Measurements from ENCODE around the gene BIRC5.

Gene BIRC5

DNA sequence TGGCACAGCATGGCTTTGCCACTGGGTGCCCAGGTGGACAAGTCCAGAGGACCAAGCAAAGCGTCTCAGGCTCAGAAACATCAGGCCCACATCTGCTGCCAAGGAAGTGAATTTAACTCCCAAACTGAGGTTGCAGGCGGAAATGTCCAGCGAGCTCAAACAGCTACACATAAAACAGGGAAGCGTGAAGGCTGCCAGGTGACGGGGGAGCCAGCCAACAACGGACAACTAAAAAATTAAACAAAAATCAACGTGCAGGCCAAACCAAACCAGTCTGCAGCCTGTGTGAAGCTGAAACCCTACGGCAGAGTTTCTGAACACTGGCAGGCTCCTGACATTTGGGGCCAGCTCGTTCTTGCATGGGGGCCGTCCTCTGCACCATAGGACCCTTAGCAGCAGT lies 29.7 kb upstream of the BIRC5 start:
- no peak for DNase-seq

DNA sequence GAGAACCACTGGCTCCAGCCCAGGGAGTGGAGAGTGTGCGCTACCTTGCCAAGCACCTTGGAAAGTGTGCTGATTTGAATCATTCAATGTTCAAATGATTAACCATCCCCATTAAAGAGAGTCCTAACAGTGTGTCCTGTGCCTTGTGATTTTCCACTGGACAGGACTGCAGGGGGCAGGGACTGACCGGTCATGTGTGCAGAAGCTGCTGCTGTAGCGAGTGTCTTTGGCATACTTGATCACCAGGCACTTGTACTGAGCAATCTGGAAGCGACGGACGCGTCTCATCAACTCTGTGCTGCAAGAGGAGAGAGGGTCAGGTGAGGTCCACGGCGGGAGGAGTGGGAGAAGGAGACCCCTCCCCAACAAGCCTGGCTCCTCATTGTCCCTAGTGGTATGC lies 29.2 kb upstream of the BIRC5 start:
- DNase-seq = no peak

DNA sequence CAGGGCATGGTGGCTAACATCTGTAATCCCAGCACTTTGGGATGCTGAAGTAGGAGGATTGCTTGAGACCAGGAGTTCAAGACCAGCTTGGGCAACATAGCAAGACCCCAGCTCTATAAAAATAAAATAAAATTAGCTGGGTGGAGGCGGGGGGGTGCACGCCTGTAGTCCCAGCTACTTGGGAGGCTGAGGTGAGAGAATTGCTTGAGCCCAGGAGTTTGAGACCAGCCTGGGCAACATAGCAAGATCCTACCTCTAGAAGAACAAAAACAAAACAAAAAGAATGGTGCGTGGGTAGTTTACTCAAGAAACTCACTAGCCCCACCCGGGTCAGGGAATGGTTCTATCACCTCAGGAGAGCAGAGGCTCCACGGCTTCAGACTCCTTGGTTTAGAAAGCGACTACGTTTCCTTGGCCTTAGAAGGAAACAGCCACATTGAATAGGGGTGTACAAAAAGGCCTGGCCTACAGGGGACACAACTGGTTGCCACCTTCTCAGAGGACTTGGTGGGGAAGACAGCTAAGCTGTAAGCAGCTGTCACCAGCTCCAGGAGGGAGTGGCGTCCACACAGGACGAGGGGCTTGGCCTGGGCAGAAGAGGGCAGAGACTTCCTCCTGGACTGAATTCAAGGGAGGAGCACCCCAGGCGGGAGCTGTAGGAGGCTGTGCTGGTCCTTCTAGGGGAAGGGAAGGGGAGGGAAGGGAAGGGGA lies 27.9 kb upstream of the BIRC5 start:
- no peak for DNase-seq

DNA sequence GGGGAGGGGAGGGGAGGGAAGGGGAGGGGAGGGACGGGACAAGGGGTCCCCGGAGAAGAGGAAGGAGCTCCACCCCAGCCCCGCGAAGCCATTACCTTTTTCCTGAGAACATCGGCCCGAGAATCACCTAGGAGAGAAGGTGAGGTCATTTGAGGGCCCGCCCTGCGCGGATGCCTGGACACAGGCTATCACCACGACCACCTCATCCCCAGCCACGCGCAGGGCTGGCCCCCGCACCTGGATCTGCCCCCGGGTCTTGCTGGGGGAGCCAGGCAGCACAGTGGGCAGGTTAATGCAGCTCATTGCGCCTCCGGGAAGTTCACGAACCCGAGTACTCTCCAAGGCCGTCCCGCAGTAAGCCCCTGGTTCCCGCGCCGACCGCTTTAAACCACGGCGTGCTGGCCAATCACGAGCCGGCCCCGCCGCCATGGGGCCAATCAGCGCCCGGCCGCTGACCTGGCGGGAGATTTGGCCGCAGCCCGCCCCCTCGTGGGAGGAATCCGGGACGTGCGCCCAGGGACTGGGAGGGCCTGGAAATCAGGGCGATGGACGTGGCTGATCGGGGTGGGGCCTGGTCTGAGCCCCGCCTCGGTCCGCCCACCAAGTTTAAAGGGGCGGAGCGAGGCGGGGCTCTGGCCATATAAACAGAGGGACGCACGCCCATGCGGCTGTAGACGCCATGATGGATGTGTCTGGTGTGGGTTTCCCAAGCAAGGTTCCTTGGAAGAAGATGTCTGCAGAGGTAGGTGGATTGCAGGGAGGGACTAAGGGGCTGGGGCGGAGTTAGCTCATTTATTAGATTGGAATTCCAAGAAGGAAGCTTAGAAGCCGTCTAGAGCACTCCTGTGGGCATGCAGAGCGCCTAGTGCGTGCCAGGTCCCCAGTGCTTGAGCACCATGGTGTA lies 27.1 kb upstream of the BIRC5 start, which contains the start of the genes AFMID and TK1:
Gene AFMID, plus strand, starts transcription at position 671 of the 904 bp plus-strand sequence. Its CDS starts 9 bp downstream, at position 680.
Gene TK1, minus strand, starts transcription at position 361 of the 904 bp plus-strand sequence. Its CDS starts 58 bp downstream, at position 303.
- peak; percentile 86 for DNase-seq

DNA sequence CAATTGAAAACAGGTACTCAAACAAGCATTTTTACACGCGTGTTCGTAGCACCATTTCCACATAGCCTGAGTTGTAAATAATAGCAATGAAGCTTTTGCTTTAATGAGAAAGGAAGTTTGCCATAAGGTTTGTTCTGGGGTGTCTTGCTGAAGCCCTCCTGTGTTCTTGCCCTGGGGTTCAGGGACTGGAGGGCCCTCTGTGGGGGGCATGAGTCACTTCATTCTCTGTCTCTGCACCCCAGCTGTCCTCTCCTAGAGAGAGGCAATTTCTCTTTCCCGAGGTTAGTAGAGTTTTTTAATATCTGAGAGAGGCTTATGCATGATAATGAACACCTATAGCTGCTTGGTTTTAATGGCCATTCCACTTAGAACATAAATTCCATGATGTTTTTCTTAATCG lies 17.3 kb upstream of the BIRC5 start:
- no peak for DNase-seq

DNA sequence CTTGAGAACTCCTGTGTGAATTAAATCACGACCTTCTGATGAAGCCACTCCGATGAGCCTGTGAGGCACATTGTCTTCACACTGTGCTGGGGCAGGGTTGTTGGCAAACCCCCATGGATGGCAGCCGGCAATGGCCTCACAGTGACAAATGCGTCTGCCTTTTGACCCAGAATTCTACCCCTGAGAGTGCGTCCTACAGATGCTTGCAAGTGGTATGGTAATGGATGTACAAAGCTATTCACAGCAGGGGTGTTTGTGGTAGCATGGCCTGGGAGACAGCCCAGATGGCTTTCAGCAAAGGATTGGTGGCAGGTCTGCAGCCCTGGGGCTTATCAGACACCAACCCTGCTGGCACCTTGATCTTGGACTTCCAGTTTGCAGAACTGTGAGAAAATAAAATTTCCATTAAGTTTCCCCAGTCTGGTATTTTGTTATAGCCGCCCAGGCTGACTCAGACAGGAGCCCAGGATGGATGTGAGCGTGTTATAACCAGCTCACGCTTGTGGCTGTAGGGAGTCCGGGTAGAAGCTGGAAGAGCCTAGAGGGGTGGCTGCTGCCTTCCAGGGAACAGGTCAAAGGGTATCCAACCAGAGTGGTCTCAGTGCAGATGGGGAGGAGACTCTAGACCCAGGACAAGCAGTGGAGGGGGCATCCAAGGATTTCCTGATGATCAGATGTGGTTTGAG lies 16.8 kb upstream of the BIRC5 start:
- no peak for DNase-seq

DNA sequence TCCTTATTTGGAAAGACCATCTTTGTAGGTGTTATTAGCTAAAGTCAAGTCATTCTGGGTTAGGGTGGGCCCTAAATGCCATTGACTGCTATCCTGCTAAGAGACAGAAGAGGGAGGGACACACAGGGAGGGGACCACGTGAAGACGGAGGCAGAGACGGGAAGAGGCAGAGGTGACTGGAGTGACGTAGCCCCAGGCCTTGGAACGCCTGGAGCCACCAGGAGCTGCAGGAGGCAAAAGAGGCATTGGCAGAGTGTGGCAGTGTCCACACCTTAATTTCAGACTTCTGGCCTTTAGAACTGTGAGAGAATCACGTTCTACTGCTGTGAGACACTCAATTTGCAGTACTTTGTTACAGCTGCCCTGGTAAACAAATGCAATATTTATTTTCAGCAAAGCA lies 13.6 kb upstream of the BIRC5 start:
- no peak for DNase-seq

DNA sequence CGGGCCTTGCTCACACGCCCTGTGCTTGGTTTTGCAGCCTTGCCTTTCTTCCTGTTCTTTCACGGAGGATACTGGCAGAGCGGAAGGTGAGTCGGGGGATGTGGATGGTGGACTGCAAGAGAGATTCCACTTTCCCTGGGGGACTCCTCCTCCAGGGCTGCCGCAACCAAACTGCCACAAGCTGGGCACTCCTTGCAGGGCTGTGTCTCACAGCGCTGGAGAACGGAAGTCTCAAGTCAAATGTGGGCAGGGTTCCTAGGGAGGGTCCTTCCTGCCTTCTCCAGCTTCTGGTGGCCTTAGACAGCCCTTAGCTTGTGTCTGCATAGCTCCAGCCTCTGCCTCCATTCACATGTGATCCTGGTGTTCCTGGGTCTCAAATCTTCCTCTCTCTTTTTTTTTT lies 11.4 kb upstream of the BIRC5 start:
- DNase-seq = no peak

DNA sequence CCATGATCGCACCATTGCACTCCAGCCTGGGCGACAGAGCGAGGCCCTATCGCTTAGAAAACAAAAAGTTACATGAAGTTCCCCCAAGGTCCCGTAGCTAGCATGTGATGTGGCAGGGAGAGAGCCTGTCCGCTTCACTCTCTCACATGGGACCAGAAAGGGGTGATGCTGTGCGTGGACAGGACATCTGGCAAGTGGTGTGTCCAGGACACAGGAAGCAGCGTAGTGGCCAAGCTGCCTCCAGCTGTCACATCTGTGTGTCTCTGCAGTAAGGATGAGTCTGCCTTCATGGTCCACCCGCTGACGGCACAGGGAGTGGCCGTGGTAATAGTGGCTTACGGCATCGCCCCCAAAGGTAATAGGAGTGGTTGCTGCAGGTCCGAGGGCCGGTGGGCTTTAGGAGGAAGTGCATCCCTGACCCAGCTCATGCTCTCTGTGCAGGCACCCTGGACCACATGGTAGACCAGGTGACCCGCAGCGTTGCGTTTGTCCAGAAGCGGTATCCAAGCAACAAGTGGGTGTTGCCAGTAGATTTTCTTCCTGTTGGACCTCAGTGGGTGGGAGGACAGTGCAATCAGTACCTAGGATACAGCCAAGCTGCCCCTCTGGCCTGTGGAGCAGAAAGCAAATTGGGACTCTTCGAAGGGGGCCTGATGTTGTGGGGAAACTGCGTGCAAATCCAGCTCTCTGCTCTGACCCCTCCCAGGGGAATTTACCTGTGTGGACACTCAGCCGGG lies 9.5 kb upstream of the BIRC5 start:
- DNase-seq = no peak

DNA sequence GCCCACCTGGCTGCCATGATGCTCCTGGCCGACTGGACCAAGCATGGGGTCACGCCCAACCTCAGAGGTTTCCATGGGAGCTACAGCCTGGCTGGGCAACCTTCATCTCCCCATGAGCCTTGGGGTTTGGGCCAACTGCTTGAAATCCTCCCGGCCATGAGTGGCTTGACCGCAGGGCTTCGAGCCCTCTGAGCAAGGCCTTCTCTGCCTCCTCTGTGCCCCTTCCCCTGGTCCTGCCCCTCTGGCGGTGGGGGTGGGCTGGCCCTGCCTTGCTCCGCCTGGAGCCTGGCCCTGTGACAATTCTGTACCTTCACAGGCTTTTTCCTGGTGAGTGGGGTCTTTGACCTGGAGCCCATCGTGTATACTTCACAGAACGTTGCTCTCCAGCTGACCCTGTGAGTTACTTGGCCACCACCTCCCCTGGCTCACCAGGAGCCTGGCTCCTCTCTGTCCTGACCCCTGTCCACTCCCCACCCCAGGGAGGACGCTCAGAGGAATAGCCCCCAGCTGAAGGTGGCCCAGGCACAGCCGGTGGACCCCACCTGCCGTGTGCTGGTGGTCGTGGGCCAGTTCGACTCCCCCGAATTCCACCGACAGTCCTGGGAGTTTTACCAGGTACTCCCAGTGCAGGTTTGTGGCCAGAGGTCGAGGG lies 8.8 kb upstream of the BIRC5 start:
- DNase-seq = no peak

DNA sequence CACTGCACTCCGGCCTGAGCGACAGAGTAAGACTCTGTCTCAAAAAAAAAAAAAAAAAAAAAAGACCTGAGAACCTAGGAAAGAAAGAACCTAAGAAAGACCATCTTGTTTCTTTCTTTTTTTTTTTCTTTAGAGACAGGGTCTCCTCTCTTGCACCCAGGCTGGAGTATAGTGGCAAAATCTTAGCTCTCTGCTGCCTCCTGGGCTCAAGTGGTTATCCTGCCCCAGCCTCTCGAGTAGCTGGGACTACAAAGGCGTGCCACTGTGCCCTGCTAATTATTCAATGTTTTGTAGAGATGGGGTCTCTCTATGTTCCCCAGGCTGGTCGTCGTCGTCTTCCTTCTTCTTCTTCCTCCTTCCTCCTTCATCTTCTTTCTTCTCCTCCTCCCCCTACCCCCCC lies 7.8 kb upstream of the BIRC5 start:
- DNase-seq = no peak

DNA sequence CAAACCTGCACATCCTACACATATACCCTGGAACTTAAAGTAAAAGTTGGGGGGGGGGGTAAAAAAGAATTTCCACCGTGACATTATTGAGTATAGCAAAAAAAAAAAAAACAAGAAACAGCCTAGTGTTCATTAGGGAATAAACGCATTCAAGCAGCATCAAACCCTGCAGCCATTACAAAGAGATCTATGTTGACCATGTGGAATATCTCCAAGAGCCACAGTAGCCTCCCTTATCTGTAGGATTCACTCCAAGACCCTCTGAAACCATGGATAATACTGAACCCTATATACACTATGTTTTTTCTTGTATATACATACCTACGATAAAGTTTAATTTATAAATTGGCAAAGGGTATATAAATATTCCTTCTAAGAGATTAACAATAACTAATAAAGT lies 5.6 kb upstream of the BIRC5 start:
- no peak for DNase-seq

DNA sequence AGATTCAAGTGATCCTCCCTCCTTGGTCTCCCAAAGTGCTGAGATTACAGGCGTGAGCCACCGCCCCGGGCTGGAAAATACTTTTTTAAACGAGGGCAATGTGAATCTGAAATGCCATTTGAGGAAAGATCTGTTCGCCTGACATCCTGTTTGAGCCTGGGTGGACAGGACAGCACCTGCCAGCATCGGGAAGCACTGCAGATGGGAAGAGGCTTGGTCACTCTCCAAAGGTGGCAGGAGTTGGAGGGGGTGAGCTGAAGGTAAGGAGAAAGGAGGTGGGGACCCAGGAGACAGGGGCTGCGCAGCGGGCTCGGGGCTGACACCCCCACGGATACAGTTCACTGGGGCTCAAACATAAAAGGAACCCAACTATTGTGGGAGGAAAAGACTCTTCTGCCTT lies 3.9 kb upstream of the BIRC5 start:
- DNase-seq = no peak

DNA sequence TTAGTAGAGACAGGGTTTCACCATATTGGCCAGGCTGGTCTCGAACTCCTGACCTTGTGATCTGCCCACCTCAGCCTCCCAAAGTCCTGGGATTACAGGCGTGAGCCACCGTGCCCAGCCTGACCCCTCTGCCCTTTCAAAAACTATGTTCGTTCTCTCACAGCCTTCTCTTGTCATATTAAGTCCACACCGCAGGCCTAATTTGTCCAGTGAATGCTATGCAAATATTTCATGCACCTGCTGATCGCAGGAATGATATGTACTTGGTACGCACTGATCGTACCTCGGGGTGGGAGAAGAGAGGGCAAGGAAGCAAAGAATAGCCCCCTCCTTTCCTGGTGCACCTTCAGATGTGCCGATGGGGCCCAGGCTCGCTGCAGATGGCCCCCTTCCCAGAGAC lies 3.0 kb upstream of the BIRC5 start:
- DNase-seq = no peak

DNA sequence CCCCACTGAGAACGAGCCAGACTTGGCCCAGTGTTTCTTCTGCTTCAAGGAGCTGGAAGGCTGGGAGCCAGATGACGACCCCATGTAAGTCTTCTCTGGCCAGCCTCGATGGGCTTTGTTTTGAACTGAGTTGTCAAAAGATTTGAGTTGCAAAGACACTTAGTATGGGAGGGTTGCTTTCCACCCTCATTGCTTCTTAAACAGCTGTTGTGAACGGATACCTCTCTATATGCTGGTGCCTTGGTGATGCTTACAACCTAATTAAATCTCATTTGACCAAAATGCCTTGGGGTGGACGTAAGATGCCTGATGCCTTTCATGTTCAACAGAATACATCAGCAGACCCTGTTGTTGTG lies 631 bp downstream of the BIRC5 start:
- DNase-seq = no peak

DNA sequence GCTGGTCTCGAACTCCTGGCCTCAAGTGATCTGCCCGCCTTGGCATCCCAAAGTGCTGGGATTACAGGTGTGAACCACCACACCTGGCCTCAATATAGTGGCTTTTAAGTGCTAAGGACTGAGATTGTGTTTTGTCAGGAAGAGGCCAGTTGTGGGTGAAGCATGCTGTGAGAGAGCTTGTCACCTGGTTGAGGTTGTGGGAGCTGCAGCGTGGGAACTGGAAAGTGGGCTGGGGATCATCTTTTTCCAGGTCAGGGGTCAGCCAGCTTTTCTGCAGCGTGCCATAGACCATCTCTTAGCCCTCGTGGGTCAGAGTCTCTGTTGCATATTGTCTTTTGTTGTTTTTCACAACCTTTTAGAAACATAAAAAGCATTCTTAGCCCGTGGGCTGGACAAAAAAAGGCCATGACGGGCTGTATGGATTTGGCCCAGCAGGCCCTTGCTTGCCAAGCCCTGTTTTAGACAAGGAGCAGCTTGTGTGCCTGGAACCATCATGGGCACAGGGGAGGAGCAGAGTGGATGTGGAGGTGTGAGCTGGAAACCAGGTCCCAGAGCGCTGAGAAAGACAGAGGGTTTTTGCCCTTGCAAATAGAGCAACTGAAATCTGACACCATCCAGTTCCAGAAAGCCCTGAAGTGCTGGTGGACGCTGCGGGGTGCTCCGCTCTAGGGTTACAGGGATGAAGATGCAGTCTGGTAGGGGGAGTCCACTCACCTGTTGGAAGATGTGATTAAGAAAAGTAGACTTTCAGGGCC lies 5.5 kb downstream of the BIRC5 start:
- DNase-seq = no peak

DNA sequence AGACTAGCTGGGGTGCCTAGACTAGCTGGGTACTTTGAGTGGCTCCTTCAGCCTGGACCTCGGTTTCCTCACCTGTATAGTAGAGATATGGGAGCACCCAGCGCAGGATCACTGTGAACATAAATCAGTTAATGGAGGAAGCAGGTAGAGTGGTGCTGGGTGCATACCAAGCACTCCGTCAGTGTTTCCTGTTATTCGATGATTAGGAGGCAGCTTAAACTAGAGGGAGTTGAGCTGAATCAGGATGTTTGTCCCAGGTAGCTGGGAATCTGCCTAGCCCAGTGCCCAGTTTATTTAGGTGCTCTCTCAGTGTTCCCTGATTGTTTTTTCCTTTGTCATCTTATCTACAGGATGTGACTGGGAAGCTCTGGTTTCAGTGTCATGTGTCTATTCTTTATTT lies 9.0 kb downstream of the BIRC5 start:
- no peak for DNase-seq

DNA sequence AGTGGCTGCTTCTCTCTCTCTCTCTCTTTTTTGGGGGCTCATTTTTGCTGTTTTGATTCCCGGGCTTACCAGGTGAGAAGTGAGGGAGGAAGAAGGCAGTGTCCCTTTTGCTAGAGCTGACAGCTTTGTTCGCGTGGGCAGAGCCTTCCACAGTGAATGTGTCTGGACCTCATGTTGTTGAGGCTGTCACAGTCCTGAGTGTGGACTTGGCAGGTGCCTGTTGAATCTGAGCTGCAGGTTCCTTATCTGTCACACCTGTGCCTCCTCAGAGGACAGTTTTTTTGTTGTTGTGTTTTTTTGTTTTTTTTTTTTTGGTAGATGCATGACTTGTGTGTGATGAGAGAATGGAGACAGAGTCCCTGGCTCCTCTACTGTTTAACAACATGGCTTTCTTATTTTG lies 9.7 kb downstream of the BIRC5 start:
- no peak for DNase-seq

DNA sequence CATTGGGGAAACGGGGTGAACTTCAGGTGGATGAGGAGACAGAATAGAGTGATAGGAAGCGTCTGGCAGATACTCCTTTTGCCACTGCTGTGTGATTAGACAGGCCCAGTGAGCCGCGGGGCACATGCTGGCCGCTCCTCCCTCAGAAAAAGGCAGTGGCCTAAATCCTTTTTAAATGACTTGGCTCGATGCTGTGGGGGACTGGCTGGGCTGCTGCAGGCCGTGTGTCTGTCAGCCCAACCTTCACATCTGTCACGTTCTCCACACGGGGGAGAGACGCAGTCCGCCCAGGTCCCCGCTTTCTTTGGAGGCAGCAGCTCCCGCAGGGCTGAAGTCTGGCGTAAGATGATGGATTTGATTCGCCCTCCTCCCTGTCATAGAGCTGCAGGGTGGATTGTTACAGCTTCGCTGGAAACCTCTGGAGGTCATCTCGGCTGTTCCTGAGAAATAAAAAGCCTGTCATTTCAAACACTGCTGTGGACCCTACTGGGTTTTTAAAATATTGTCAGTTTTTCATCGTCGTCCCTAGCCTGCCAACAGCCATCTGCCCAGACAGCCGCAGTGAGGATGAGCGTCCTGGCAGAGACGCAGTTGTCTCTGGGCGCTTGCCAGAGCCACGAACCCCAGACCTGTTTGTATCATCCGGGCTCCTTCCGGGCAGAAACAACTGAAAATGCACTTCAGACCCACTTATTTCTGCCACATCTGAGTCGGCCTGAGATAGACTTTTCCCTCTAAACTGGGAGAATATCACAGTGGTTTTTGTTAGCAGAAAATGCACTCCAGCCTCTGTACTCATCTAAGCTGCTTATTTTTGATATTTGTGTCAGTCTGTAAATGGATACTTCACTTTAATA lies 10.4 kb downstream of the BIRC5 start:
- DNase-seq = no peak

DNA sequence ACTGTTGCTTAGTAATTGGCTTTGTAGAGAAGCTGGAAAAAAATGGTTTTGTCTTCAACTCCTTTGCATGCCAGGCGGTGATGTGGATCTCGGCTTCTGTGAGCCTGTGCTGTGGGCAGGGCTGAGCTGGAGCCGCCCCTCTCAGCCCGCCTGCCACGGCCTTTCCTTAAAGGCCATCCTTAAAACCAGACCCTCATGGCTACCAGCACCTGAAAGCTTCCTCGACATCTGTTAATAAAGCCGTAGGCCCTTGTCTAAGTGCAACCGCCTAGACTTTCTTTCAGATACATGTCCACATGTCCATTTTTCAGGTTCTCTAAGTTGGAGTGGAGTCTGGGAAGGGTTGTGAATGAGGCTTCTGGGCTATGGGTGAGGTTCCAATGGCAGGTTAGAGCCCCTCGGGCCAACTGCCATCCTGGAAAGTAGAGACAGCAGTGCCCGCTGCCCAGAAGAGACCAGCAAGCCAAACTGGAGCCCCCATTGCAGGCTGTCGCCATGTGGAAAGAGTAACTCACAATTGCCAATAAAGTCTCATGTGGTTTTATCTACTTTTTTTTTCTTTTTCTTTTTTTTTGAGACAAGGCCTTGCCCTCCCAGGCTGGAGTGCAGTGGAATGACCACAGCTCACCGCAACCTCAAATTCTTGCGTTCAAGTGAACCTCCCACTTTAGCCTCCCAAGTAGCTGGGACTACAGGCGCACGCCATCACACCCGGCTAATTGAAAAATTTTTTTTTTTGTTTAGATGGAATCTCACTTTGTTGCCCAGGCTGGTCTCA lies 11.2 kb downstream of the BIRC5 start:
- no peak for DNase-seq

All from CD4-positive, alpha-beta T cell treated with Interleukin-6 for 4 hours (primary cell).